Neural cell (in vitro differentiated cells): Measurements from ENCODE around the gene CDH16. TPM values are rescaled to one million over a fixed set of nuclear protein-coding genes. Genes with fewer than 3 reads are reported as not detected.
"Not testable (repeated sequence)": the region's sequence is repeated elsewhere in the genome, so short reads cannot be mapped to it uniquely, and the experiment has no call there.

Experiments used
- H2AFZ ChIP-seq: fragments of 200-600, 300-800 bp; sonication (generic), shearing (Covaris generic); 2 replicates; pipeline ENCODE4 v1.6.0; 2014; ENCODE audit warnings: low read depth, mild to moderate bottlenecking, antibody characterized with exemption, low read length, moderate library complexity
- H3F3A ChIP-seq: fragments of 200-600 bp; shearing (Covaris generic); 2 replicates; pipeline ENCODE4 v1.6.1; 2016; ENCODE audit warnings: mild to moderate bottlenecking, moderate library complexity, mixed read lengths, antibody characterized with exemption, low read length; ENCODE audit not compliant: insufficient read depth, poor library complexity, severe bottlenecking
- H3K27ac ChIP-seq: fragments of 200-600, 300-800 bp; sonication (generic), shearing (Covaris generic); 2 replicates; pipeline ENCODE4 v1.5.1; 2014; ENCODE audit warnings: mild to moderate bottlenecking, low read length, moderate library complexity
- H3K27me3 ChIP-seq: fragments of 300-800, 200-600 bp; sonication (generic), shearing (Covaris generic); 2 replicates; pipeline ENCODE4 v1.6.0; 2014; ENCODE audit warnings: mild to moderate bottlenecking, low read depth, low read length, moderate library complexity; ENCODE audit not compliant: insufficient read depth
- H3K36me3 ChIP-seq: fragments of 300-800, 200-600 bp; sonication (generic), shearing (Covaris generic); 2 replicates; pipeline ENCODE4 v1.5.1; 2014; ENCODE audit warnings: mild to moderate bottlenecking, antibody characterized with exemption, low read length, moderate library complexity; ENCODE audit not compliant: insufficient read depth
- H3K4me2 ChIP-seq: fragments of 300-800, 200-600 bp; sonication (generic), shearing (Covaris generic); 2 replicates; pipeline ENCODE4 v1.6.0; 2014; ENCODE audit warnings: mild to moderate bottlenecking, low read length
- H3K4me3 ChIP-seq: fragments of 300-800, 200-600 bp; sonication (generic), shearing (Covaris generic); 2 replicates; pipeline ENCODE4 v1.5.1; 2014; ENCODE audit warnings: mild to moderate bottlenecking, low read length, moderate library complexity
- H3K79me2 ChIP-seq: fragments of 200-600 bp; shearing (Covaris generic); replicated peaks from 2 replicates; pipeline ENCODE4 v1.6.0; 2014; ENCODE audit warnings: mild to moderate bottlenecking, low read length, moderate library complexity; ENCODE audit not compliant: insufficient read depth
- H3K9ac ChIP-seq: fragments of 300-800, 200-600 bp; sonication (generic), shearing (Covaris generic); 2 replicates; pipeline ENCODE4 v1.6.1; 2016; ENCODE audit warnings: mild to moderate bottlenecking, low read length, mixed read lengths
- H3K9me2 ChIP-seq: fragments of 200-600 bp; shearing (Covaris generic); 2 replicates; pipeline ENCODE4 v1.6.1; 2016; ENCODE audit warnings: mild to moderate bottlenecking, low read length, mixed read lengths; ENCODE audit not compliant: insufficient read depth
- H3K9me3 ChIP-seq: fragments of 200-600, 300-800 bp; sonication (generic), shearing (Covaris generic); 2 replicates; pipeline ENCODE4 v1.6.1; 2016; ENCODE audit warnings: mild to moderate bottlenecking, mixed run types, low read length, moderate library complexity, mixed read lengths
- H4K20me1 ChIP-seq: fragments of 200-600 bp; shearing (Covaris generic); 2 replicates; pipeline ENCODE4 v1.6.1; 2016; ENCODE audit warnings: mild to moderate bottlenecking, mixed run types; ENCODE audit not compliant: insufficient read depth
- CTCF ChIP-seq: fragments of 450-650 bp; IDR thresholded peaks from 2 replicates; pipeline ENCODE4 v1.5.1; 2014; ENCODE audit warnings: antibody characterized with exemption, mild to moderate bottlenecking, moderate library complexity; ENCODE audit not compliant: poor library complexity, severe bottlenecking
- EP300 ChIP-seq: fragments of 450-650 bp; conservative IDR thresholded peaks from 2 replicates; pipeline ENCODE4 v1.6.1; 2014; ENCODE audit warnings: antibody characterized with exemption, mild to moderate bottlenecking, moderate library complexity; ENCODE audit not compliant: poor library complexity, severe bottlenecking
- EZH2 ChIP-seq: fragments of 200-600, 300-800 bp; shearing (Covaris generic), sonication (generic); IDR thresholded peaks from 2 replicates; pipeline ENCODE4 v1.6.1; 2014; ENCODE audit warnings: antibody characterized with exemption, low read length, borderline replicate concordance, mild to moderate bottlenecking; ENCODE audit not compliant: insufficient read depth, poor library complexity, severe bottlenecking
- MXI1 ChIP-seq: fragments of 450-650 bp; conservative IDR thresholded peaks from 2 replicates; pipeline ENCODE4 v1.6.1; 2014; ENCODE audit warnings: antibody characterized with exemption, mild to moderate bottlenecking; ENCODE audit not compliant: poor library complexity, severe bottlenecking
- POLR2AphosphoS5 ChIP-seq: IDR thresholded peaks from 2 replicates; pipeline ENCODE4 v1.6.1; 2012
- RAD21 ChIP-seq: fragments of 450-650 bp; conservative IDR thresholded peaks from 2 replicates; pipeline ENCODE4 v1.6.1; 2014; ENCODE audit warnings: antibody characterized with exemption, mild to moderate bottlenecking, moderate library complexity
- SMC3 ChIP-seq: fragments of 450-650 bp; conservative IDR thresholded peaks from 2 replicates; pipeline ENCODE4 v1.6.1; 2014; ENCODE audit warnings: antibody characterized with exemption, mild to moderate bottlenecking, moderate library complexity; ENCODE audit not compliant: poor library complexity
- TAF1 ChIP-seq: IDR thresholded peaks from 2 replicates; pipeline ENCODE4 v1.6.1; 2012; ENCODE audit warnings: low read depth
- polyA plus RNA-seq: library from polyadenylated mRNA; depleted of rRNA; stranded (reverse); fragments of >200 nt; gene quantifications from 2 replicates; pipeline ENCODE4 v1.2.3, GENCODE V29; 2014
- TF ChIP-seq, protein P1 (sequence below): IDR thresholded peaks from 2 replicates; pipeline ENCODE4 v1.6.1; 2012; ENCODE audit warnings: borderline replicate concordance

The CDH16 gene
- polyA plus RNA-seq, 1 donor from 2014 or later, result not detected

DNA sequence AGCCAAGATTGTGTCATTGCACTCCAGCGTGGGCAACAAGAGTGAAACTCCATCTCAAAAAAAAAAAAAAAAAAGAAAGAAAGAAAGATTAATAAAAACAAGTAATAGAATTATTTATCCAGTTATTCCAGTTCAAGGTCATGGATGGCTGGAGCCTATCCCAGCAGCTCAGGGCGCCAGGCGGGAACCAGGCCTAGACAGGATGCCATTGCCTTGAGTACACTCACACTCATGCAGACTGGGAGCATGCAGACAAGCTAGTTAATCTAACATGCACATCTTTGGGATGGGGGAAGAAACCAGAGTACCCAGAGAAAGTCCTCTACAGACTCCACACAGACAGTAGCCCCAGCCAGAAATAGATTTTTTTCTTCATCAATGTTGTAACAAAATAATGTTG lies 20.5 kb downstream of the CDH16 start:
- TF ChIP-seq MXI1, result no peak
- no peak for TF ChIP-seq TAF1
- no peak for TF ChIP-seq RAD21
- TF ChIP-seq POLR2AphosphoS5, result no peak
- TF ChIP-seq EZH2, result no peak
- TF ChIP-seq, protein P1, sequence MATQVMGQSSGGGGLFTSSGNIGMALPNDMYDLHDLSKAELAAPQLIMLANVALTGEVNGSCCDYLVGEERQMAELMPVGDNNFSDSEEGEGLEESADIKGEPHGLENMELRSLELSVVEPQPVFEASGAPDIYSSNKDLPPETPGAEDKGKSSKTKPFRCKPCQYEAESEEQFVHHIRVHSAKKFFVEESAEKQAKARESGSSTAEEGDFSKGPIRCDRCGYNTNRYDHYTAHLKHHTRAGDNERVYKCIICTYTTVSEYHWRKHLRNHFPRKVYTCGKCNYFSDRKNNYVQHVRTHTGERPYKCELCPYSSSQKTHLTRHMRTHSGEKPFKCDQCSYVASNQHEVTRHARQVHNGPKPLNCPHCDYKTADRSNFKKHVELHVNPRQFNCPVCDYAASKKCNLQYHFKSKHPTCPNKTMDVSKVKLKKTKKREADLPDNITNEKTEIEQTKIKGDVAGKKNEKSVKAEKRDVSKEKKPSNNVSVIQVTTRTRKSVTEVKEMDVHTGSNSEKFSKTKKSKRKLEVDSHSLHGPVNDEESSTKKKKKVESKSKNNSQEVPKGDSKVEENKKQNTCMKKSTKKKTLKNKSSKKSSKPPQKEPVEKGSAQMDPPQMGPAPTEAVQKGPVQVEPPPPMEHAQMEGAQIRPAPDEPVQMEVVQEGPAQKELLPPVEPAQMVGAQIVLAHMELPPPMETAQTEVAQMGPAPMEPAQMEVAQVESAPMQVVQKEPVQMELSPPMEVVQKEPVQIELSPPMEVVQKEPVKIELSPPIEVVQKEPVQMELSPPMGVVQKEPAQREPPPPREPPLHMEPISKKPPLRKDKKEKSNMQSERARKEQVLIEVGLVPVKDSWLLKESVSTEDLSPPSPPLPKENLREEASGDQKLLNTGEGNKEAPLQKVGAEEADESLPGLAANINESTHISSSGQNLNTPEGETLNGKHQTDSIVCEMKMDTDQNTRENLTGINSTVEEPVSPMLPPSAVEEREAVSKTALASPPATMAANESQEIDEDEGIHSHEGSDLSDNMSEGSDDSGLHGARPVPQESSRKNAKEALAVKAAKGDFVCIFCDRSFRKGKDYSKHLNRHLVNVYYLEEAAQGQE, result no peak
- TF ChIP-seq CTCF, result no peak
- no peak for TF ChIP-seq EP300
- no peak for TF ChIP-seq SMC3
- Histone ChIP-seq H3K9me3 (no peaks in the 10 kb centered on the region), H3K9ac (no peak overlapping the region), H4K20me1 (no peaks in the 10 kb centered on the region), H3K36me3 (no peaks in the 10 kb centered on the region), H3K4me3 (no peak overlapping the region), H3K79me2 (no peaks in the 10 kb centered on the region), H3F3A (no peaks in the 10 kb centered on the region), H3K9me2 (no peaks in the 10 kb centered on the region), H3K27ac (no peak overlapping the region), H2AFZ (no peak overlapping the region), H3K4me2 (no peak overlapping the region), H3K27me3 (no peaks in the 10 kb centered on the region)

- not testable (repeated sequence) for H3K79me2 ChIP-seq, H3K4me3 ChIP-seq, H3K36me3 ChIP-seq, H3K9ac ChIP-seq, H4K20me1 ChIP-seq, H3K27me3 ChIP-seq, H3K9me3 ChIP-seq, H3K27ac ChIP-seq, H3K9me2 ChIP-seq, H3K4me2 ChIP-seq, H2AFZ ChIP-seq, H3F3A ChIP-seq
Observed at GRCh38 chr16:66896682-66897081, 22.0 kb downstream of the CDH16 start.

DNA sequence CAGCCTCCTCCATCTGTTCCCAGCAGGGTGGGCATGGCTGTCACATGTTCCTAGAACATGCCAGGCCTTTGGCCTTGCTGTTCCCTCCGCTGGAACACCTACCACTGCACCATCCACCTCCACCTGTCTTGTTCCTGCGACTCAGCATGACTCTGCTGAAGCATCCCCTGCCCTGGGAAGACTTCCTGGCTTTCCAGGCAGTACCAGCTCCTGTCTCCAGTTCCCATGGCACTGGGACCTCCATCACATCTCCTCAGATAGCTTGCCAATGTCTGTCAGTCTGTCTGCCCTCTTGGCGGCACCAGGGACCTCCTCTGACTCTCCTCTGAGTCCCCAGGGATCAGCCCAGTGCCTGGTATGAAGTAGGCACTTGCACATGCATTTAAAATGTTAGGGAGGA lies 22.7 kb downstream of the CDH16 start:
- no peak overlapping the region for H3K4me2 ChIP-seq
- no peaks in the 10 kb centered on the region for H3K9me2 ChIP-seq
- no peak overlapping the region for H3K4me3 ChIP-seq
- no peaks in the 10 kb centered on the region for H4K20me1 ChIP-seq
- H3K27me3 ChIP-seq, result no peaks in the 10 kb centered on the region
- H3K27ac ChIP-seq, result no peak overlapping the region
- H3F3A ChIP-seq, result no peaks in the 10 kb centered on the region
- no peak for TF ChIP-seq RAD21
- TF ChIP-seq POLR2AphosphoS5, result no peak
- TF ChIP-seq CTCF, result no peak
- TF ChIP-seq EZH2, result no peak
- no peak for TF ChIP-seq MXI1
- TF ChIP-seq EP300, result no peak
- no peak for TF ChIP-seq SMC3
- TF ChIP-seq, protein P1, result no peak
- no peak for TF ChIP-seq TAF1
- no peaks in the 10 kb centered on the region for H3K9me3 ChIP-seq
- H3K36me3 ChIP-seq, result no peaks in the 10 kb centered on the region
- H3K9ac ChIP-seq, result no peak overlapping the region
- H3K79me2 ChIP-seq, result no peaks in the 10 kb centered on the region
- no peak overlapping the region for H2AFZ ChIP-seq
